Epithelial cell of esophagus (primary cell): Measurements from ENCODE around the gene DYRK2.

ENCODE experiments used
- DNase-seq: peaks from one replicate; pipeline ENCODE4 v3.0.0; 2010; ENCODE audit warnings: low read depth
- H3K4me3 ChIP-seq: 2 replicates; pipeline ENCODE4 v1.5.1; 2011; ENCODE audit warnings: mild to moderate bottlenecking, low read length, control low read depth
- TF ChIP-seq, protein P1 (sequence below): IDR thresholded peaks from 2 replicates; pipeline ENCODE4 v1.5.1; 2011; ENCODE audit warnings: low read depth, mild to moderate bottlenecking, low read length, control low read depth, inconsistent platforms; ENCODE audit not compliant: insufficient read depth; ENCODE audit errors: missing control alignments

DYRK2 gene

DNA sequence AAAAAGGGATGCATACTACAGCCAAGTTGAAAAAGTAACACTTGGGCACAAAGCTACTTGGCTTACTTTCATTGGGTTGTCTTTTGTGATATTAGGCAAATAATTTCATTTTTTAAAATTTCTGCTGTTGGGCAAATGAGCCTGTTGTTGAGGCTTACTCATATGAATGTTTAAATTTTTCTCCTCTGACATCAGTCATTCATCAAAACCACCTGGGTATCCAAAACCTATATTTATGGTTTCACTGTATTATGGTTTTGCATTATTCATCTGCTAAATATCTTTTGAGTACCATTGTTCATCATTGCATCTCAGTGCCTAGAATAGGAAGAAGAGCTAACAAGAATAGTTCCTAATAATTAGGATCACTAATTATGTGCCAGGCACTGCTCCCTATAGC lies 28.1 kb downstream of the DYRK2 start:
- DNase-seq, result peak; percentile 46
- TF ChIP-seq, protein P1, sequence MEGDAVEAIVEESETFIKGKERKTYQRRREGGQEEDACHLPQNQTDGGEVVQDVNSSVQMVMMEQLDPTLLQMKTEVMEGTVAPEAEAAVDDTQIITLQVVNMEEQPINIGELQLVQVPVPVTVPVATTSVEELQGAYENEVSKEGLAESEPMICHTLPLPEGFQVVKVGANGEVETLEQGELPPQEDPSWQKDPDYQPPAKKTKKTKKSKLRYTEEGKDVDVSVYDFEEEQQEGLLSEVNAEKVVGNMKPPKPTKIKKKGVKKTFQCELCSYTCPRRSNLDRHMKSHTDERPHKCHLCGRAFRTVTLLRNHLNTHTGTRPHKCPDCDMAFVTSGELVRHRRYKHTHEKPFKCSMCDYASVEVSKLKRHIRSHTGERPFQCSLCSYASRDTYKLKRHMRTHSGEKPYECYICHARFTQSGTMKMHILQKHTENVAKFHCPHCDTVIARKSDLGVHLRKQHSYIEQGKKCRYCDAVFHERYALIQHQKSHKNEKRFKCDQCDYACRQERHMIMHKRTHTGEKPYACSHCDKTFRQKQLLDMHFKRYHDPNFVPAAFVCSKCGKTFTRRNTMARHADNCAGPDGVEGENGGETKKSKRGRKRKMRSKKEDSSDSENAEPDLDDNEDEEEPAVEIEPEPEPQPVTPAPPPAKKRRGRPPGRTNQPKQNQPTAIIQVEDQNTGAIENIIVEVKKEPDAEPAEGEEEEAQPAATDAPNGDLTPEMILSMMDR, result no peak
- no peak overlapping the region for H3K4me3 ChIP-seq

DNA sequence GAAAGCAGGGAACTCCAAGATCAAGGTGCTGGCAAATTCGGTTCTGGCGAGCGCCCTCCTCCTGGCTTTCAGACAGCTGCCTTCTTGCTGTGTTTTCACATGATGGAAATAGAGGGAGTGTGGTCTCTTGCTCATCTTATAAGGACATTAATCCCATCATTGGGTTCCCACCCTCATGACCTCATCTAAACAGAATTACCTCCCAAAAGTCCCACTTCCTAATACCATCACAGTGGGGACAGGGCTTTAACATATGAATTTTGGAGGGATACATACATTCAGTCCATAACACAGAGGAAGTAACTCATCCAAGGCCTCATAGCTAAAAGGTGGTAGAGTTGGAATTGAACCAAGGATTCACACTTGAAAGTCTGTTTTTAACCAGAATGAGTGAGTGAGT lies 28.6 kb downstream of the DYRK2 start:
- H3K4me3 ChIP-seq, result no peak overlapping the region
- TF ChIP-seq, protein P1, result no peak
- DNase-seq, result no peak

DNA sequence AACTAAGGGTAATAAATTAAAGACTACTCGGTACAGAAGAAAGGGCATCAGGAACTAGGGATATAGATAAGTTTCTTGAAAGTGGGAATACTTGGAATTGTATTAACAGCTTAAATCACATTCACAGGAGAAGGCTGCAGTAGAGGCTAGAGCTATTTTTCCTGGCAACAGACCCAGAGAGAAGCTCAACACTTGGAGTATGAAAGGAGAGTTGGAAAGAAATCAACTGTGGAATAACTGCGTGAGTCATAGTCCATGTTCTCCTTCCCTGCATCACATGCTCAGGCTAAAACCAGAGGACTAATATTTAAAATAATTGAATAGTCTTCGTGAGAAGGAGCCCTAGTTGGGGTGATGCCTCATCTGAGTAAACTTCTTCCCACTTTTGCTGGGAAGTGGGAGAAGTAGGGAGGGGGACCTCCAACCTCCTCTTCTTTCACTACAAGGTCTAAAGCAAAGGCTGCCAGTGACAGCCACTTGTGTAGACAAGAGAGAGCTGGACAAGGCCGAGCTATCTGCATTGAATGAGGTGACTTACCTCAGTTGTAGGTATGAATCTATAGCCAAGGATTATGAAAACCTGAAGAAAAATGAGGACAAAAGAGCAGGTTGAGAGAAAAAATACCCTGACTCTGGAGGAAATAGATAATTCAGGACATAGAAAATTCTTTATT lies 32.7 kb downstream of the DYRK2 start:
- DNase-seq, result peak; percentile 75
- TF ChIP-seq, protein P1, result no peak

DNA sequence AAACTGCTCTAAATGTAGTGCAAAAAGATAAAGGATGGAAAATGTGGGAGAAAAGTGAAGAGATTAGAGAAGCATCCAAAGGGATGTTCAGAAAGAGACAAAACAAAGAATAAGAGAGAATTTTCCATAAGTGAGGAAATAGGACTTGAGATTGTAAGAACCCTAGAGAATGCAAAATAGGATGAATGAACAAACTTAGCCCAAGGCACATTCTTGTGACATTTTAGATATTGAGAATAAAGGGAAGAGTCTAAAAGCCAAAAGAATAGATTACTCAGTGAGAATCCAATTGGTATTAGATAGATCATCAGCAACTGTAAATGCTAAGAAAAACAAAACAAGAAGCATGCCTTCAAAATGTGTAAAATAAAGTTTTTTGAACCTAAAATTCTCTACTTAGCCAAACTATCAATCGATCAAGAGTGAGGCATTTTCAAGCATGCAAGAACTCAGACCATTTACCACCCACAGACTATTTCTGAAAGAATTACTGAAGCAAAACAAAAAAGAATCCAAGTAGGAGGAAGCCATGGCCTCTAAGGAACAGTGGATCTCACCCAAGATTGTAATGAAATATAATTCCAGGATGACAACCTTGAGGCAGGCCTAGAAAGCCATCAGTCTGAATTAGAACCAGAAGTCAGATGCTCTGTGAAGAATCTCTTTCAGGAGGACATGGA lies 33.5 kb downstream of the DYRK2 start:
- no peak for DNase-seq
- TF ChIP-seq, protein P1, result no peak
- no peak overlapping the region for H3K4me3 ChIP-seq

More for the DNA sequence above, 32.7 kb downstream of the DYRK2 start:
- no peak overlapping the region for H3K4me3 ChIP-seq

DNA sequence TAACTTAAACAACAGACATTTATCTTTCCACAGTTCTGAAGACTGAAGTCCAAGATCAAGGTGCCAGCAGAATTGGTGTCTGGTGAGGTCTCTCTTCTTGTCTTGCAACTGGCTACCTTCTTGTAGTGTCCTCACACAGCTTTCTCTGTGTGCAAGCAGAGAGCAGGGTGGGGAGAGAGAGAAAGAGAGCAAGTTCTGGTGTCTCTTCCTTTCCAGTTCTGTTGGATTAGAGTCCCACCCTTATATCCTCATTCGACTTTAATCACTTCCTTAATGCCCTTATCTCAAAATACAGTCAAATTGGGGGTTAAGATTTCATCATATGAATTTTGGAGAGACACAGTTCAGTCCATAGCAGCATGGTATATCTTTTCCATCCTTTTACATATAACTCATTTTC lies 40.8 kb downstream of the DYRK2 start:
- TF ChIP-seq, protein P1, result no peak
- DNase-seq, result no peak
- H3K4me3 ChIP-seq, result no peak overlapping the region

DNA sequence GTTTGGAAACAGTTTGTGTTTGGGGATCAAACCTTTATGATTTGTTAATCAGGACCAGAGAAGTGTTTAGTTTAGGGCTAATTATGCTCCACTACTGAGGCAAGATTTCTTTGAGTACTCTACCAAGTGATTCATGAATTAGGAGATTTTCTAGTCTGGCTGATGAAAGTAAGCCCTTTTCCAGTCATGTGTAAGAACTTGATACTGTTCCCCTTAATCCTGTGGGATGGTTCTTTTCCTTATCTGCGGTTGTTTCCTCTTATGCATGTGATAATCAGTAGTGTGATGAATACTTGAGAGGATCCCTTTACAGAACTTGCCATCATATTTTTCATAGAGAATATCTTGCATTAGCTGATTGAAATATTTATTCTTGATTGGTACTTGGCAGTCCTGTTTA lies 42.1 kb downstream of the DYRK2 start:
- DNase-seq, result no peak
- TF ChIP-seq, protein P1, result no peak
- H3K4me3 ChIP-seq, result no peak overlapping the region
